Sigmoid colon (tissue), 7 donors: ENCODE data around the gene DNAH3. TPM values are rescaled to one million over a fixed set of nuclear protein-coding genes. Genes with fewer than 3 reads are reported as not detected.
"Not testable (repeated sequence)": the region's sequence is repeated elsewhere in the genome, so short reads cannot be mapped to it uniquely, and the experiment has no call there.

Experiments
- DNase-seq: peaks from one replicate; pipeline ENCODE4 v3.0.0-alpha.2; 2019
- H3K27ac ChIP-seq, 4 donors: fragments of 200-600 bp; sonication (generic); one replicate each; pipeline ENCODE4 v1.5.1; 2016 to 2019; ENCODE audit warnings: mild to moderate bottlenecking in 1 of 4
- H3K27me3 ChIP-seq, 3 donors: fragments of 200-600 bp; sonication (generic); one replicate each; pipeline ENCODE4 v1.5.1; 2019; ENCODE audit warnings: mild to moderate bottlenecking in 1 of 3
- H3K36me3 ChIP-seq, 4 donors: fragments of 200-600 bp; sonication (generic); one replicate each; pipeline ENCODE4 v1.5.1; 2016 to 2019
- H3K4me1 ChIP-seq, 4 donors: fragments of 200-600 bp; sonication (generic); one replicate each; pipeline ENCODE4 v1.5.1; 2017 to 2019
- H3K4me3 ChIP-seq, 4 donors: fragments of 200-600 bp; sonication (generic); one replicate each; pipeline ENCODE4 v1.5.1; 2017 to 2019; ENCODE audit warnings: mild to moderate bottlenecking in 2 of 4, moderate library complexity in 1 of 4
- H3K9me3 ChIP-seq, 4 donors: fragments of 200-600 bp in 3 of 4; sonication (generic) in 3 of 4; one replicate each; pipeline versions ENCODE4 v1.5.1 to v1.6.1; 2013 to 2019
- CTCF ChIP-seq, 4 experiments: fragments of 450-650 bp in 3 of 4; fragments of 200-600 bp in 1 of 4; IDR thresholded peaks; one replicate each; pipeline ENCODE4 v1.5.1; 2016 to 2019; ENCODE audit warnings: antibody characterized with exemption in 4 of 4, mild to moderate bottlenecking in 3 of 4, moderate library complexity in 2 of 4
- EP300 ChIP-seq, 4 donors: sonication (generic); formaldehyde crosslinking; IDR thresholded peaks; one replicate each; pipeline ENCODE4 v1.6.1; 2017; ENCODE audit warnings: antibody characterized with exemption in 4 of 4
- POLR2A ChIP-seq, 2 donors: fragments of 450-650 bp; IDR thresholded peaks; one replicate each; pipeline ENCODE4 v1.6.1; 2016; ENCODE audit warnings: antibody characterized with exemption in 2 of 2, mild to moderate bottlenecking in 2 of 2, moderate library complexity in 2 of 2
- POLR2AphosphoS5 ChIP-seq, 4 donors: sonication (generic); formaldehyde crosslinking; IDR thresholded peaks; one replicate each; pipeline ENCODE4 v1.6.1; 2017; ENCODE audit warnings: antibody characterized with exemption in 4 of 4
- WGBS, 2 donors: extraction: QIAGEN DNeasy Blood & Tissue Kit; methylation state at CpG; one replicate each; pipeline ENCODE4 v1.1.7; 2013; 5-methylcytosine and 5-hydroxymethylcytosine counted together
- intact Hi-C: fragments of 100-400 bp; cut with DNase I; formaldehyde crosslinking; loops from one replicate; pipeline ENCODE4 v1.15.1; 2023
- polyA plus RNA-seq, 3 donors: library from polyadenylated mRNA; stranded (reverse); fragments of 200-250 nt; gene quantifications; one replicate each; pipeline ENCODE4 v1.2.3, GENCODE V29; 2013
- total RNA-seq, 4 donors: library from RNA; depleted of rRNA; stranded (reverse); fragments of >200 nt; gene quantifications; one replicate each; pipeline ENCODE4 v1.1.0, GENCODE V29; 2016
- donor health status: healthy with polysubstance abuse.
- donor health status: Bipolar disorder and iron deficiency.
- donor health status: healthy.

Gene DNAH3
- total and polyA plus RNA-seq, 7 donors: 0.26 to 0.92 (median 0.60) TPM; not detected in 4

- H3K36me3 ChIP-seq: no peaks in the 10 kb centered on the region
- DNase-seq: no peak
- H3K27ac ChIP-seq: no peak overlapping the region
- WGBS, 2 donors: 81 to 87% methylated on average over 5 of the region's 5 CpGs
- no peak overlapping the region for H3K4me3 ChIP-seq
- H3K4me1 ChIP-seq: no peaks in the 10 kb centered on the region
- TF ChIP-seq POLR2AphosphoS5 (IDR thresholded peaks at IDR 0.05) (no peak), EP300 (IDR thresholded peaks at IDR 0.05) (no peak), CTCF (IDR thresholded peaks at IDR 0.05) (no peak), POLR2A (IDR thresholded peaks at IDR 0.05) (no peak)
- H3K9me3 ChIP-seq: no peaks in the 10 kb centered on the region
- intact Hi-C loops: no loop called here
- H3K27me3 ChIP-seq: no peaks in the 10 kb centered on the region
These were observed 163.6 kb downstream of the DNAH3 start for GRCh38 chr16:20987049-20987448.

GRCh38 chr16:20984019-20984418, 166.6 kb downstream of the DNAH3 start:
- no peaks in the 10 kb centered on the region for H3K36me3 ChIP-seq
- H3K27ac ChIP-seq: no peak overlapping the region
- H3K9me3 ChIP-seq: no peaks in the 10 kb centered on the region
- no peaks in the 10 kb centered on the region for H3K4me1 ChIP-seq
- H3K27me3 ChIP-seq: no peaks in the 10 kb centered on the region
- 95 to 97% methylated on average over 6 of the region's 6 CpGs for WGBS, 2 donors
- no peak overlapping the region for H3K4me3 ChIP-seq
- no peak for DNase-seq
- no peak for TF ChIP-seq POLR2A (IDR thresholded peaks at IDR 0.05)
- no peak for TF ChIP-seq CTCF (IDR thresholded peaks at IDR 0.05)
- intact Hi-C loops: no loop called here

- 63 to 68% methylated on average over 4 of the region's 4 CpGs for whole genome bisulfite sequencing, 2 donors
- intact Hi-C loops: no loop called here
These were observed 174.1 kb downstream of the DNAH3 start for GRCh38 chr16:20976576-20976975.

GRCh38 chr16:20973201-20973600, 177.4 kb downstream of the DNAH3 start:
- H3K4me3 ChIP-seq, H3K27me3 ChIP-seq: not testable (repeated sequence)
- 93 to 95% methylated on average over 4 of the region's 4 CpGs for WGBS, 2 donors

More at GRCh38 chr16:20976576-20976975, 174.1 kb downstream of the DNAH3 start:
- Histone ChIP-seq H3K9me3 (no peaks in the 10 kb centered on the region), H3K36me3 (no peaks in the 10 kb centered on the region), H3K27ac (no peak overlapping the region), H3K4me1 (no peaks in the 10 kb centered on the region), H3K27me3 (no peaks in the 10 kb centered on the region), H3K4me3 (no peak overlapping the region)
- TF ChIP-seq CTCF (IDR thresholded peaks at IDR 0.05) (no peak), POLR2A (IDR thresholded peaks at IDR 0.05) (no peak), POLR2AphosphoS5 (IDR thresholded peaks at IDR 0.05) (no peak)
- DNase-seq: no peak

GRCh38 chr16:20971401-20971800, 179.2 kb downstream of the DNAH3 start:
- H3K4me1 ChIP-seq: no peaks in the 10 kb centered on the region
- intact Hi-C loops: no loop called here
- no peak for DNase-seq
- no peaks in the 10 kb centered on the region for H3K27me3 ChIP-seq
- TF ChIP-seq POLR2AphosphoS5 (IDR thresholded peaks at IDR 0.05) (no peak), CTCF (IDR thresholded peaks at IDR 0.05) (no peak), EP300 (IDR thresholded peaks at IDR 0.05) (no peak), POLR2A (IDR thresholded peaks at IDR 0.05) (no peak)
- WGBS, 2 donors: 81 to 83% methylated on average over 8 of the region's 8 CpGs
- H3K36me3 ChIP-seq: no peaks in the 10 kb centered on the region
- no peak overlapping the region for H3K27ac ChIP-seq
- H3K4me3 ChIP-seq: no peak overlapping the region
- H3K9me3 ChIP-seq: no peaks in the 10 kb centered on the region

More at GRCh38 chr16:20973201-20973600, 177.4 kb downstream of the DNAH3 start:
- H3K4me1 ChIP-seq, DNase-seq, H3K27ac ChIP-seq, H3K9me3 ChIP-seq, H3K36me3 ChIP-seq, intact Hi-C loops: not testable (repeated sequence)
